ENCODE results near the gene RHOH. TPM values are rescaled to one million over a fixed set of nuclear protein-coding genes. Genes with fewer than 3 reads are reported as not detected.
"Not testable (repeated sequence)": the region's sequence is repeated elsewhere in the genome, so short reads cannot be mapped to it uniquely, and the experiment has no call there.

The RHOH gene
- total RNA-seq, 1 donor from 2014 or later = 7.9 TPM

DNA sequence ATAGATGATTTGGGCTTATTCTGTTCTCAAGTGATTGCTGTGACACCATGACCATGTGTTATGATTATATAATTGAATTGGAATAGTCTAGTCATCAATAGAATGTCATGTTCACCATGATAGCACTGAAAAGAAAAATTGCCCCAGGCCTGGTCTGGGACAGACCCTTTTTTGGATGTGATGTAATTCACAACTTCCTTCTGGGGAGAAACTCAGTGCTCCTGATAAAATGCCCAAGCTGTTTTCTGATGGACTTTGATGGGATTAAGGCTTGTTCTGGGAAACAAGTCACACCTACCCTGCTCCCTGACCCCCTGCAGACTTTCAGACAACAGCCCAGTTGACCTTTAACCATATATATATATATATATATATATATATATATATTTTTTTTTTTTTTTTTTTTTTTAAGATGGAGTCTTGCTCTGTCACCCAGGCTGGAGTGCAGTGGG, 65.3 kb downstream of the RHOH start:
- no peak for DNase-seq (ENCODE audit: low spot score)

- DNase-seq (ENCODE audit: low spot score) = no peak
Observed at GRCh38 chr4:40262861-40263260, 66.0 kb downstream of the RHOH start.

DNA sequence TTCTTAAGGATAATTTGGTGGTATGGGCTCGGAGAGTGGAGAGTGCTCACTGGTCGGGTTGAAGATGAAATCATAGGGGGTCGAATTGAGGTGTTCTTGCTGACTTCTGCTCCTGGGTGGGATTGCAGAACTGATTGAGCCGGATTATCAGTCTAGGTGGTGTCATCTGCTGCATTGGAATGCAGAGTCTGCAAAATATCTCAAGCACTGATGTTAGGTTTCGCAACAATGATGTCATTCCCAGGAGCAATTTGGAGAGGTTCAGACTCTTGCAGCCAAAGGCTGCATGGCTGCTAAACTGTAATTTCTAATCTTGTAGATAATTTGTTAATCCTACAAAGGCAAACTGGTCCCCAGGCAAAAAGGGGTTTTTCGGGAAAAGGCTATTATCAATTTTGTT, 67.7 kb downstream of the RHOH start:
- DNase-seq (ENCODE audit: low spot score) = no peak

DNA sequence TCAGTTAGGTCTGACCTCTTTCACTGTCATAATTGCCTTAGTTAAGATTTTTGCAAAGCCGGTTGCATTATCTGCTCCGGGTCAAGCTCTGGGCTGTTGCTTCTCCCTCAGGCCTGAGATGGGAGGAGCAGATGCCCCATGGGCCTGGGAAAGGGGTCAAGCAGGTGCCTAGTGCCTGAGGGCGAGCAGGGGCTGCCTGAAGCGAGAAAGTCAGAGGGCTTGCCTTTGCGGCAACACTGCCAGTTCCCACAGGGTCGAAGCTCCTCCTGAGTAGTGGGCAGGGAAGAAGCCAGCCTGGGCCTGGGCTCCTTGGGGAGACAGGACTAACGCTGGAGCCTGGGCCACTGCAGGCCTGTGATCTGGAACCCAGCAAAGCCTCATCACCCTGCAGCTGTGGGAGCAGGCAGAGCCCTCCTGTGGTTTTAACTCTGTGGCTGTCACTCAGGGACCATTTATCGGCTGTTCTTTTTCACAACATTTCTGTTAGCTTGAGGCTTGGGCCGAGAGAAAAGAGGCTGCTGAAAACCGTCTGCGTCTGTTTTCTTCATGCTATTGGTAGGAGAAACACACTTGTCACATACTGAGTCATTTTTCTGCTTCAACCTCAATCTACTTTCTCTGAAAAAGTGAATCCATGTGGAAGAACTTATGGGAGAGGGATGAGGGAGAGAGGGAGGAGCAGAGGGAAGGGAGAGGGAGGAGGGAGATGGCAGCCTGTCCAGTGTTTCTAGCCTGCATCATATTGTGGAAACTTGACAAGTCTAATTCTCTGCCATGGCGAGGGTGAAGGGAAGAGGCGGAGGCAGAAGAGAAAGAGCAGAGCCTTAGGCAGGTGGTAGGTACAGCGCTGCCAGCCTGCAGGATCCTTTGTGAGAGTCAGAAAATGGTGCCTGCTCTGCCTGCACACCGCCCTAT, 68.4 kb downstream of the RHOH start:
- peak; percentile 17 for DNase-seq (ENCODE audit: low spot score)

DNA sequence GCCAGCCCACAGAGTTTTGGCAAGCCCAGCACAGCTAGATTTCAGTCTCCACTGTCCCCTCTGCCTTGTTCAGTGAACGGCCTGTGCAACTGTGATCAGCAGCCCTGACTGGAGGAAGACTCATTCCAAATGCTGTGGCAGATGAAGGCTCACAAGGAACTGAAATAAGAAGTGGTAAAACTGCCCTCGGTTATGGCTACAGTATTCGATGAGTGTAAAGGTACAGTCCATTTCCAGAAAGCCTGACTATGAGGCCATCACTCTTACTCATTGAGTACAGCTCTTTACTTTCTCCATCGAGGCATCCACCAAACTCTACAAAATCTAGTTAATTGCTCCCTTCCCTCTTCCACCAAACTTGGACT, 69.1 kb downstream of the RHOH start:
- no peak for DNase-seq (ENCODE audit: low spot score)

DNA sequence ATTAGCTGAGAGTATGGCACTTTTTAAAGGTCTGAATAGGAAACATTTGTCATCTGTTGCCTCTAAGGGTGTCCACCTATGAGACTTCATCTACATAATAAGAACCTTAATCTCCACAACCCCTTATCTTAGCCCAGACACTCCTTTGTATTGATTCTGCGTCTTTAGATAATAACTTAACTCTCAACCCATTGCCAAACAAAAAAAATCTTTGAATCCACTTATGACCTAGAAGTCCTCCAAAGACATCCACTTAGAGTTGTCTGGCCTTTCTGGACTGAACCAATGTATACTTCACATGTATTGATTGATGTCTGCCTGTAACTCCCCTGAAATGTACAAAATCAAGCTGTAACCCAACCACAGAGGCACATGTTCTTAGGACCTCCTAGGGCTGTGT, 72.3 kb downstream of the RHOH start:
- DNase-seq (ENCODE audit: low spot score) = no peak

DNA sequence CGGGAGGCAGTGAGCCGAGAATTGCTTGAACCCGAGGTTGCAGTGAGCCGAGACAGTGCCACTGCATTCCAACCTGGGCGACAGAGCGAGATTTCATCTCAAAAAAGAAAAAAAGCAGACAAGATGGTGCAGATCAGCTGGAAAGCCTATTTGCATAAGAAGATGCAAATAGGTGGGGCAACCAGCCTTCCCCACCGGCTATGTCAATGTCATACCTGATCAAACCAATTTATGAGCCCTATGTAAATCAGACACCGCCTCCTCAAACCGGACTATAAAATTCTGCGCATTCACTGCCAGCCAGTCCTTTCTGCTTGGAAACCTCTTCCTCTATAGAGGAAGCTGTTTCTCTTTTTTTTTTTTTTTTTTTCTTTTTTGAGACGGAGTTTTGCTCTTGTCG, 73.8 kb downstream of the RHOH start:
- no peak for DNase-seq (ENCODE audit: low spot score)

DNA sequence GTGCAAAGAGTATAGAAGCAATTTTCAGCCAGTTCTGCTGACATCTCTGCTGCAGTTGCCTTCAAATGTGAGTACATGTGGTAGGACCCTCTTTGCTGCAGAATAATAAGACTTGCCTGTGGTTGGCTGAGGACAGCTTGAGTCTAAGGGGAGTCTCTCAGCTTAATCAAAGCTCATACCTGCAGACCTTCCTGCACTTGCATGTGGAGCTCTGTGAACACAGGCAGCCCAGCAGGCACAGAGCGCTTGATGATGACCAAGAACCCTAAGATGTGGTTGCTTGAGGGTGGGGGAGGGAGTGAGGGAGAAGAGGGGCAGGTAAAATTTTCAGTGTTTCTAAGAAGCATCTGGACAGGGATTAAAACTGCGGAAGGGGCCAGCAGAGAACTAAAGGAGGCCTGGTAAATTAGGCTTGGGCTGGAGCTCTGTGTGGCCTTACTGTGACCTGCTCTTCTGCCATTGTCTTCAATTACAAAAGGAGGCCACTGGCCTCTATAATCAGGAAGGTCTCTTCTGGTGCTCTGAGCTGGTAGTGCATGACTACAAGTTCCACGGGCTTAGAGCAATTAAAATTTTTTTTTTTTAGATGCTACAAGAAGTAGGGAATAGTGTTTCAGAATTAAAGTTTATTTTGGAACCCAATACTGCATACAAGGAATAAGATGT, 78.4 kb downstream of the RHOH start:
- DNase-seq (ENCODE audit: low spot score) = no peak

GRCh38 chr4:40276546-40276945, 79.7 kb downstream of the RHOH start:
- DNase-seq (ENCODE audit: low spot score) = no peak

DNA sequence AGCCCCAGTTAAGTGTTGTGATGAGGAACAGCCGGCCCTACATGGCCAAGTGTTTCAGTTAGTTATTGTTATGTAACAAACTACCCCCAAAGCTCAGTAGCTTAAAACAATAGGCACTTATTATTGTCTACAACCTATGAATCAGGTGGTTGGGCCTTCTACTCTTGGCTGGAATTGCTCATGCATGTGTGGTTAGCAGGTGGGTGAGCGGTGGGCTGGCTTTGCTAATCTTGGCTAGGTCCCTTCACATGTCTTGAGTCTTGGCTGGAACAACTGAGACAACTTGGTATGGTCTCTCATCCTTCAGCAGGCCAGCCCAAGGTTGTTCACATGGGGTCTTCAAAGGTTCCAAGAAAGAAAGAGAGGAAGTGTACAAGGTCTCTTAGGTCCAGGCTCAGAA, 83.8 kb downstream of the RHOH start:
- DNase-seq (ENCODE audit: low spot score) = no peak

DNA sequence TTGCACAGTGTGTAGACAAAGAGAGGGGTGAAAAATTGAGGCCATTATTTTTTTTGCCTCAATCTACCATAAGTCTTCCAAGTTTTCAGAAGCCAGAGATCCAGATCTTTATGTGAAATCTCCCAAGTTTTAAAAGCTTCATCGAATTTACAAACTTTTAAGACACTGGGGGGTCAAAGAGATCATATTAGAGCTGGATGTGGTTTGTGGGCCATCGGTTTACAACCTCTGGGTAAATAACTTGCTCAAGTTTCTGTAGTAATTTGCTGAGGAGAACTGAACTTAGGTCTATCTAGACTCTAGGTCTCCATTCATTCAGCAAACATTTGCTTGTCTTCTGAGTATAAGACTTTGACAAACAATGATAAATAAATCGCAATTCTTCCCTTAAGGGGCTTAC, 84.3 kb downstream of the RHOH start:
- DNase-seq (ENCODE audit: low spot score) = no peak

DNA sequence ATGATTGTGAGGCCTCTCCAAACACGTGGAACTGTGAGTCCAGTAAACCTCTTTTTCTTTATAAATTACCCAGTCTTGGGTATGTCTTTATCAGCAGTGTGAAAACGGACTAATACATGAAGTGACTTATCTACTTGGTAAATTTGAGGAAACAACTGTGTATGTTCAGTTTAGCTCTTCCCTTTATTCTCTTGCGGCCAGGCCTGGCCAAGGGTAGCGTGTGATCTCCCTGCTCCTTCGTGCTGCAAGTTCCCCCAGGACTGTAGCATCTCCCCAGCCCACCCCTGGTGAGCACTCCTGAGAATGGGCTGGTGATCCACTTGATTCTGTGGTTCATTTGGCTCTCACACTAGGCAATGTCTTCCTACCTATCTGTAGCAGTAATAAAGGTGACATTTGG, 85.1 kb downstream of the RHOH start:
- DNase-seq (ENCODE audit: low spot score) = no peak

- DNase-seq (ENCODE audit: low spot score) = not testable (repeated sequence)
Observed at GRCh38 chr4:40282857-40283256, 86.0 kb downstream of the RHOH start.

GRCh38 chr4:40283413-40283812, 86.6 kb downstream of the RHOH start:
- DNase-seq (ENCODE audit: low spot score) = no peak

- DNase-seq (ENCODE audit: low spot score) = no peak
Observed at GRCh38 chr4:40283968-40284367, 87.1 kb downstream of the RHOH start.

- no peak for DNase-seq (ENCODE audit: low spot score)
Observed at GRCh38 chr4:40285692-40286091, 88.9 kb downstream of the RHOH start.

DNA sequence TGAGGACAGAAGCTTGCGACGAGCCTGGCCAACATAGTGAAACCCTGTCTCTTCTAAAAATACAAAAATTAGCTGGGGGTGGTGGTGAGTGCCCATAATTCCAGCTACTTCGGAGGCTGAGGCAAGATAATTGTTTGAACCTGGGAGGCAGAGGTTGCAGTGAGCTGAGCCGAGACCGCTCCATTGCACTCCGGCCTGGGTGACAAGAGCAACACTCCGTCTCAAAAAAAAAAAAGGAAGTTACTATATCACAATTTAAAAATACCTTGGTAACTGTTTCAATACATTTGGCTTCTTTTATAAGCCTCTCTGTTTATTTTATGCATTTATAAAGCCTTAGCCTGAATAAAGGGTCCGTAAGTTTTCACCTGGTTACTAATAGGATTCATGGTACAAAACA, 91.7 kb downstream of the RHOH start:
- no peak for DNase-seq (ENCODE audit: low spot score)

DNA sequence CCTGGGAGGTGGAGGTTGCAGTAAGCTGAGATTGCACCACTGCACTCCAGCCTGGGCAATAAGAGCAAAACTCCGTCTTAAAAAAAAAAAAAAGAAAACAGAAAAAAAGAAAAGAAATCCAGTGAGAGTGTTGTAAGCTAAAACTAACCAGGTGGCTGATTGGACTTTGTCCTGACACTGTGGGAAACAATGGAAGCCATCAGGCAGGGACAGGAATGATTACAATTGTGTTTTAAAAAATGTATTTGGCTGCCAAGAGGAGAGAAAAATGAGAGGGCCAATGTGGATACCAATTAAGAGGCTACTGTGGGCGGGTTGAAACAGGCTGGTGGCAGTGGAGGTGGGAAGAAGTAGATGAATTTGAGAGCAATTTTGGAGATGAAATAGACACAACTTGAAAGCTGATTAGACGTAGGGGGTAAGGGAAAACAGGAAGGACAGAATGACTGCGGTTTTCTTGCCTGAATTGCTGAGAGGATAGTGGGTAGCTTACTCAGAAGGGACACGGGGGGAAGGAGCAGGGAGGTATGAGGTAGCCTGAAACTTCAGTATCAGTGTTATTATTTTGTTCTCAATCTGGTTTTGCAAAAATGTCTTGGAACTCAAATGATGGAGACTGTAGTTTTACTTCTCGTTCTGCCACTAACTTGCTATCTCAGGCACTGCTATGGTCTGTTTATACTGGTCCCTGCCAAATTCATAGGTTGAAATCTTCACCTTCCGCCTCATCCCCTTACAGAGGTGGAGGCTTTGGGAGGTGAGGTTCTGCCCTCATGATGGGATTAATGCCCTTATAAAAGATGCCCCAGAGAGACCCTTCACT, 92.7 kb downstream of the RHOH start:
- DNase-seq (ENCODE audit: low spot score) = peak; percentile 43

GRCh38 chr4:40290611-40291186, 93.9 kb downstream of the RHOH start:
- not testable (repeated sequence) for DNase-seq (ENCODE audit: low spot score)

DNA sequence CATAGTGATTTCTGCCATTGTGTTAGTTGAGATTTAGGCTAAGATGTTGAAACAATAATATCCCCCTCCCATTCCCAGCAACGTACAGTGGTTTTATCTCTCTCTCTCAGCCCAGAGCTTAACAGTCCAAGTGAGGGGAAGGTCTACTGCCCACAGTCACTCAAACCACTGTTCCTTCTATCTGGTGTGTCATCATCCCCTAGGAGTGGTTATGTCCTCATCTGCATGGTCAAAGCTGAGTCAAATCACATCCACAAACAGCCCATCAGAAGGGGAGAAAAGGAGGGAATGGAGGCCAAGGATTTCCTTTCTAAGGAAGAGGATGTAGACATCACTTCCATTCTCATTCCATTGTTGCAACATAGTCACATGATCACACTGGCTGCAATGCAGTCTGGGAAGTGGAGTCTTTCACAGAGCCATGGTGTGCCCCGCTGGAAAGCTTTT, 95.5 kb downstream of the RHOH start:
- DNase-seq (ENCODE audit: low spot score) = no peak

DNA sequence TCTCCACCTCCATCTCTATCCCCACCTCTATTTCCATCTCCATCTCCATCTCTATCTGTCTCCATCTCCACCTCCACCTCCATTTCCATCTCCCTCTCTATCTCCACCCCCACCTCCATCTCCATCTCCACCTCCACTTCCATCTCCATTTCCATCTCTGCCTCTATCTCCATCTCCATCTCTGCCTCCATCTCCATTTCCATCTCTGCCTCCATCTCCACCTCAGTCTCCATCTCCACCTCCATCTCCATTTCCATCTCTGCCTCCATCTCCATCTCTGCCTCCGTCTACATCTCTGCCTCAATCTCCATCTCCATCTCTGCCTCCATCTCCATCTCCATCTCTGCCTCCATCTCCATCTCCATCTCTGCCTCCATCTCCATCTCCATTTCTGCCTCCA, 97.5 kb downstream of the RHOH start:
- no peak for DNase-seq (ENCODE audit: low spot score)

DNA sequence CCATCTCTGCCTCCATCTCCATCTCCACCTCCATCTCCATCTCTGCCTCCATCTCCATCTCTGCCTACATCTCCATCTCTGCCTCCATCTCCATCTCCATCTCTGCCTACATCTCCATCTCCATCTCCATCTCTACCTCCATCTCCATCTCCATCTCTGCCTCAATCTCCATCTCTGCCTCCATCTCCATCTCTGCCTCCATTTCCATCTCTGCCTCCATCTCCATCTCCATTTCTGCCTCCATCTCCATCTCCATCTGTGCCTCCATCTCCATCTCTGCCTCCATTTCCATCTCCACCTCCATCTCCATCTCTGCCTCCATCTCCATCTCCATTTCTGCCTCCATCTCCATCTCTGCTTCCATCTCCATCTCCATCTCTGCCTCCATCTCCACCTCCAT, 98.2 kb downstream of the RHOH start:
- DNase-seq (ENCODE audit: low spot score) = not testable (repeated sequence)

All from mucosa of gallbladder (tissue), 1 donor.